T-helper 2 cell treated with Interferon-gamma antibody and Interleukin-4, amounts not matched to agents 100 ng/mL and 5 ng/mL, for 36 hours (primary cell): ENCODE measurements around the gene NLGN1. TPM values are rescaled to one million over a fixed set of nuclear protein-coding genes. Genes with fewer than 3 reads are reported as not detected.
"Not testable (repeated sequence)": the region's sequence is repeated elsewhere in the genome, so short reads cannot be mapped to it uniquely, and the experiment has no call there.

Experiments
- intact Hi-C: fragments of 100-400 bp; cut with micrococcal nuclease; formaldehyde crosslinking; loops from one replicate; pipeline ENCODE4 v1.15.1; 2023
- total RNA-seq: library from RNA; stranded (reverse); gene quantifications from 2 replicates; pipeline ENCODE4 v1.2.3, GENCODE V29; 2022

Gene NLGN1
- total RNA-seq, 1 donor from 2014 or later: not detected

- intact Hi-C loops: no loop called here
These were observed 155.0 kb downstream of the NLGN1 start for GRCh38 chr3:173552526-173552925.

- intact Hi-C loops: no loop called here
These were observed 156.2 kb downstream of the NLGN1 start for GRCh38 chr3:173553635-173554280.

- intact Hi-C loops: no loop called here
These were observed 159.0 kb downstream of the NLGN1 start for GRCh38 chr3:173556546-173556945.

- intact Hi-C loops: no loop called here
These were observed 170.5 kb downstream of the NLGN1 start for GRCh38 chr3:173567997-173568396.

- intact Hi-C loops: no loop called here
These were observed 171.1 kb downstream of the NLGN1 start for GRCh38 chr3:173568623-173569022.

- intact Hi-C loops: loop anchor here (5.0 kb wide), 1 partner anchor 186 kb away; the partner anchor contains the start of gene NLGN1
These were observed 186.0 kb downstream of the NLGN1 start for GRCh38 chr3:173583496-173583895.

- intact Hi-C loops: loop anchor here (5.0 kb wide), 1 partner anchor 187 kb away; the partner anchor contains the start of gene NLGN1
These were observed 186.7 kb downstream of the NLGN1 start for GRCh38 chr3:173584093-173584837.

- intact Hi-C loops: loop anchor here (5.0 kb wide), 1 partner anchor 188 kb away; the partner anchor contains the start of gene NLGN1
These were observed 187.6 kb downstream of the NLGN1 start for GRCh38 chr3:173584838-173585831.

GRCh38 chr3:173586166-173586565 lies 188.6 kb downstream of the NLGN1 start:
- intact Hi-C loops: no loop called here

- intact Hi-C loops: no loop called here
These were observed 189.5 kb downstream of the NLGN1 start for GRCh38 chr3:173587055-173587454.

- intact Hi-C loops: no loop called here
These were observed 191.0 kb downstream of the NLGN1 start for GRCh38 chr3:173588556-173588955.

- intact Hi-C loops: no loop called here
These were observed 191.6 kb downstream of the NLGN1 start for GRCh38 chr3:173589116-173589515.

- intact Hi-C loops: no loop called here
These were observed 193.9 kb downstream of the NLGN1 start for GRCh38 chr3:173591401-173591800.

GRCh38 chr3:173594881-173595280 lies 197.3 kb downstream of the NLGN1 start:
- intact Hi-C loops: not testable (repeated sequence)

GRCh38 chr3:173599673-173600072 lies 202.1 kb downstream of the NLGN1 start:
- intact Hi-C loops: no loop called here

- intact Hi-C loops: no loop called here
These were observed 217.0 kb downstream of the NLGN1 start for GRCh38 chr3:173614522-173614921.

GRCh38 chr3:173615661-173616060 lies 218.1 kb downstream of the NLGN1 start:
- intact Hi-C loops: no loop called here

- intact Hi-C loops: no loop called here
These were observed 219.9 kb downstream of the NLGN1 start for GRCh38 chr3:173617490-173617889.

GRCh38 chr3:173618148-173618547 lies 220.6 kb downstream of the NLGN1 start:
- intact Hi-C loops: no loop called here

- intact Hi-C loops: no loop called here
These were observed 221.2 kb downstream of the NLGN1 start for GRCh38 chr3:173618703-173619102.

- intact Hi-C loops: no loop called here
These were observed 224.6 kb downstream of the NLGN1 start for GRCh38 chr3:173622166-173622565.
